Neural progenitor cell (in vitro differentiated cells): ENCODE results near the gene ANGEL2.

Experiments used
- CTCF ChIP-seq: fragments of 200-600 bp; sonication (generic); IDR thresholded peaks from 2 replicates; pipeline ENCODE4 v1.5.1; 2017; ENCODE audit warnings: antibody characterized with exemption, mild to moderate bottlenecking
- EZH2 ChIP-seq: fragments of 200-600 bp; sonication (generic); IDR thresholded peaks from 2 replicates; pipeline ENCODE4 v1.6.1; 2017; ENCODE audit warnings: antibody characterized with exemption, mild to moderate bottlenecking, moderate library complexity
- EZH2phosphoT487 ChIP-seq: fragments of 200-600 bp; sonication (generic); IDR thresholded peaks from 2 replicates; pipeline ENCODE4 v1.6.1; 2017; ENCODE audit warnings: antibody characterized with exemption

GRCh38 chr1:212994926-212995325 is 20.7 kb downstream of the ANGEL2 start:
- no peak for TF ChIP-seq EZH2phosphoT487
- TF ChIP-seq CTCF = no peak
- no peak for TF ChIP-seq EZH2
